Type B pancreatic cell (in vitro differentiated cells): Measurements from ENCODE around the gene HSD17B2. TPM values are rescaled to one million over a fixed set of nuclear protein-coding genes. Genes with fewer than 3 reads are reported as not detected.

Experiments
- DNase-seq: peaks from one replicate; pipeline ENCODE4 v3.0.0; 2021; ENCODE audit warnings: mixed read lengths; ENCODE audit not compliant: unreplicated experiment; ENCODE audit errors: extremely low spot score
- H3K27ac Mint-ChIP-seq: 2 replicates; pipeline ENCODE4 v1.8.0; 2021; ENCODE audit warnings: mild to moderate bottlenecking, mixed read lengths
- H3K27me3 Mint-ChIP-seq: 2 replicates; pipeline ENCODE4 v1.8.0; 2021; ENCODE audit warnings: mixed read lengths
- H3K36me3 Mint-ChIP-seq: 2 replicates; pipeline ENCODE4 v1.8.0; 2021; ENCODE audit warnings: mixed read lengths
- H3K4me1 Mint-ChIP-seq: one replicate; pipeline ENCODE4 v1.8.0; 2021; ENCODE audit warnings: mixed read lengths; ENCODE audit not compliant: unreplicated experiment
- H3K4me3 Mint-ChIP-seq: 2 replicates; pipeline ENCODE4 v1.8.0; 2021; ENCODE audit warnings: mild to moderate bottlenecking, mixed read lengths
- H3K9me3 Mint-ChIP-seq: 2 replicates; pipeline ENCODE4 v1.8.0; 2021; ENCODE audit warnings: mixed read lengths
- total RNA-seq: library from RNA; stranded (reverse); gene quantifications from 2 replicates; pipeline ENCODE4 v1.2.1, GENCODE V29; 2021; ENCODE audit warnings: low replicate concordance
- TF ChIP-seq, protein P1 (sequence below): fragments of 200-600 bp; sonication (generic); conservative IDR thresholded peaks from 2 replicates; pipeline ENCODE4 v1.5.0; 2021; ENCODE audit warnings: antibody characterized with exemption, mild to moderate bottlenecking

The HSD17B2 gene
- total RNA-seq, 1 donor from 2014 or later = 6.8 TPM

DNA sequence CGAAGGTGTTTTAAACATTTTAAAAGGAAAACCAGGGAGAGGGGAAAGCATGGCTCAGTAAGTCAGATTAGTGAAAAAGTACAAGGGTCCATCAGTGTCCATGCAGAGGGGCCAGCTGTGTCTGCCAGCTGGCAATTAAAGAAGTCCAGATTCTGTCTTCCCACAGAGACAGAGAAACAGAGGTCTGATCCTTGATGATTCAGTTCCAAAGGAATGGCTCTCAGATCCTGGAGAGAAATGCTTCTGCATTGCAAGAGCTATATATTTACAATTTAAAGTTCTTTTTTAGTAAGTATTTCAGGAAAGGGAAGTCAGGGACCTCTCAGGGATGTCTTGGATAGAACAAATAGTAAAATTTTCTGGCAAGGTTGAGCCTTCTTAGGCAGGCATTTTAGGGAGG, 56.2 kb downstream of the HSD17B2 start:
- no peaks in the 10 kb centered on the region for H3K4me1 Mint-ChIP-seq
- H3K27me3 Mint-ChIP-seq = peaks cover 4% of the 10 kb centered on the region

DNA sequence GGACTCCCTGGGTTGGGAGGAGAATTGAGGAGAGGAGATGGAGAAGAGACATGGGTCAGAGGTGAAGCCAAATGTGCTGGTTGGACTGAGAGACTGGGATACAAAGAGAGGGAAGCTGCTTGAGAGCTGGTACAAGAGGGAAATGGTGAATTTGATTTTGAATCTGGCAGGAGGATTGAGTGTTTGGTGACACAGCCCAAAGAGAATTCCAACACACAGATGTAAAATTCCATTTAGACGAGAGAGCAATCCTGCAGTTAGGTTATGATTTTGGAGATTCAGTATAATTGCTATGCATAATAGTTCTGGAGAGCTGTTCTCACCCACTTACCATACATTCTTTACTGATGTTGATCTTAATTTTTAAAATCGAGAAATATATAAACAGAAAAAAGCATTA, 57.7 kb downstream of the HSD17B2 start:
- H3K4me3 Mint-ChIP-seq = no peak overlapping the region
- H3K27ac Mint-ChIP-seq = no peak overlapping the region
- no peaks in the 10 kb centered on the region for H3K9me3 Mint-ChIP-seq
- no peaks in the 10 kb centered on the region for H3K4me1 Mint-ChIP-seq
- DNase-seq = no peak
- peaks cover 4% of the 10 kb centered on the region for H3K27me3 Mint-ChIP-seq
- H3K36me3 Mint-ChIP-seq = no peaks in the 10 kb centered on the region
- TF ChIP-seq, protein P1, sequence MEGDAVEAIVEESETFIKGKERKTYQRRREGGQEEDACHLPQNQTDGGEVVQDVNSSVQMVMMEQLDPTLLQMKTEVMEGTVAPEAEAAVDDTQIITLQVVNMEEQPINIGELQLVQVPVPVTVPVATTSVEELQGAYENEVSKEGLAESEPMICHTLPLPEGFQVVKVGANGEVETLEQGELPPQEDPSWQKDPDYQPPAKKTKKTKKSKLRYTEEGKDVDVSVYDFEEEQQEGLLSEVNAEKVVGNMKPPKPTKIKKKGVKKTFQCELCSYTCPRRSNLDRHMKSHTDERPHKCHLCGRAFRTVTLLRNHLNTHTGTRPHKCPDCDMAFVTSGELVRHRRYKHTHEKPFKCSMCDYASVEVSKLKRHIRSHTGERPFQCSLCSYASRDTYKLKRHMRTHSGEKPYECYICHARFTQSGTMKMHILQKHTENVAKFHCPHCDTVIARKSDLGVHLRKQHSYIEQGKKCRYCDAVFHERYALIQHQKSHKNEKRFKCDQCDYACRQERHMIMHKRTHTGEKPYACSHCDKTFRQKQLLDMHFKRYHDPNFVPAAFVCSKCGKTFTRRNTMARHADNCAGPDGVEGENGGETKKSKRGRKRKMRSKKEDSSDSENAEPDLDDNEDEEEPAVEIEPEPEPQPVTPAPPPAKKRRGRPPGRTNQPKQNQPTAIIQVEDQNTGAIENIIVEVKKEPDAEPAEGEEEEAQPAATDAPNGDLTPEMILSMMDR = no peak

More for the DNA sequence above, 56.2 kb downstream of the HSD17B2 start:
- Mint-ChIP-seq H3K4me3 (no peak overlapping the region), H3K27ac (no peak overlapping the region), H3K36me3 (no peaks in the 10 kb centered on the region), H3K9me3 (no peaks in the 10 kb centered on the region)
- TF ChIP-seq, protein P1 = no peak
- DNase-seq = no peak

DNA sequence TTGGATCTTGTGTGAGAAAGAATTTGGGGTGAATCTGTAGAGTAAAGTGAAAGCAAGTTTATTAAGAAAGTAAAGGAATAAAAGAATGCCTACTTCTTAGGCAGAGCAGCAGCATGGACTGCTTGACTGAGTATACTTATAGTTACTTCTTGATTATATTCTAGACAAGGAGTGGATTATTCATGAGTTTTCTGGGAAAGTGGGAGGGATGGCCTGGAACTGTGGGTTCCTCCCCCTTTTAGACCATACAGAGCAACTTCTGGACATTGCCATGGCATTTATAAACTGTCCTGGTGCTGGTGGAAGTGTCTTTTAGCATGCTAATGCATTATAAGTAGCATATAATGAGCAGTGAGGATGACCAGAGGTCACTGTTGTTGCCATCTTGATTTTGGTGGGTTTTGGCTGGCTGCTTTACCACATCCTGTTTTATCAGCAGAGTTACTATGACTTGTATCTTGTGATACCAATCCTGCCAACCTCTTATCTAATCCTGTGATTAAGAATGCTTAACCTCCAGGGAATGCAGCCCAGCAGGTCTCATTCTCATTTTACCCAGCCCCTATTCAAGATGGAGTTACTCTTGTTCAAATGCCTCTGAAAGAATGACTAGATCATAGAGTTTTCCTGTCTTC, 58.7 kb downstream of the HSD17B2 start:
- H3K27ac Mint-ChIP-seq = no peak overlapping the region
- H3K4me1 Mint-ChIP-seq = no peaks in the 10 kb centered on the region
- H3K36me3 Mint-ChIP-seq = no peaks in the 10 kb centered on the region
- peaks cover 4% of the 10 kb centered on the region for H3K27me3 Mint-ChIP-seq
- no peak overlapping the region for H3K4me3 Mint-ChIP-seq
- TF ChIP-seq, protein P1 = no peak
- no peaks in the 10 kb centered on the region for H3K9me3 Mint-ChIP-seq
- no peak for DNase-seq

DNA sequence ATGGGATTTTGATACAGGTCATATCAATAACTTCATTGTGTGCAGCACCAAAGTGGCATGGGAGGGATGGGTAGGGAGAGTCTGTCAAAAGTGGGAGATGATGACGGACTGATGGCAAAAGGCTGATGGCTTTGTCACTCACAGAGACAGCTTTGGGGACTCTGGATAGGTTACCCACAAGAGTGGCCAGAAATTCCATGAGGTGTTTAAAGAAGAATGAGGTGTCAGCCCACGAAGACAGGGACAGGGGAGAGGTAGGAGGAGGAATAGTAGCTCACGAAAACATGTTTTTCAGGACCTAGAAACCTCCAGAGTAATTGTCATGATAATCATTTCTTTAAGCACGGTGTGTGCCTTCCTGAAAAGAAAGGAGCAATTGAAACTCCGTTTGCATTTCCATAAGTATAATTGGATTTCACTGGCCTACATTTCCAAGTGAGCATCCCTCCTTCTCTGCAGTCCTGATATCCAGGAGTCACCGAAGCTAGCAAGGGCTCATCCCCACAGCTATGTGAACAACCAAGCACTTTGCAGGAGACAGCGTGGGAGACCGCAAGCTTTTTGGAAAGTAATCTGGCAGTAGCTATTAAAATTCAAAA, 60.0 kb downstream of the HSD17B2 start:
- no peak for DNase-seq
- H3K9me3 Mint-ChIP-seq = no peaks in the 10 kb centered on the region
- H3K36me3 Mint-ChIP-seq = no peaks in the 10 kb centered on the region
- H3K27ac Mint-ChIP-seq = no peak overlapping the region
- H3K27me3 Mint-ChIP-seq = peaks cover 4% of the 10 kb centered on the region
- TF ChIP-seq, protein P1 = no peak
- H3K4me1 Mint-ChIP-seq = no peaks in the 10 kb centered on the region
- no peak overlapping the region for H3K4me3 Mint-ChIP-seq

DNA sequence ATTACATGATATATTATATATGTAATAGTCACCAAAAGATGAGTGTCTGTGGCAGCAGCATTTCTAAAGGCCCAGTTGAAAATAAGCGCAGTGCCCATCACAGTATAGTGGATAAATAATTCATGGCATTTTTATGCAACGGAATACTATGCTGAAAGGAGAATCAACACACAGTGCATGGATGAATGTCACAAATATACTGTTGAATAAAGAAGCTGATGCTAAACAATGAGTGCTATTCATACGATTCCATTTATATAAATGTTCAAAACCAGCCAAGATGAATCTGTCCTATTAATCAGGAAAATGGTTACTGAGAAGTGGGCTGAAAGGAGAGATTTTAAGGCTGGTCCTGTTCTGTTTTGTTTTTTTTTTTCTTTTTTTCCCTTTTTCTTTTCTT, 61.6 kb downstream of the HSD17B2 start:
- TF ChIP-seq, protein P1 = no peak
- H3K4me3 Mint-ChIP-seq = no peak overlapping the region
- no peaks in the 10 kb centered on the region for H3K4me1 Mint-ChIP-seq
- H3K27ac Mint-ChIP-seq = no peak overlapping the region
- no peaks in the 10 kb centered on the region for H3K9me3 Mint-ChIP-seq
- no peak for DNase-seq
- no peaks in the 10 kb centered on the region for H3K36me3 Mint-ChIP-seq
- peaks cover 4% of the 10 kb centered on the region for H3K27me3 Mint-ChIP-seq
